Measurements from ENCODE around the gene TLCD5.

TLCD5 gene

DNA sequence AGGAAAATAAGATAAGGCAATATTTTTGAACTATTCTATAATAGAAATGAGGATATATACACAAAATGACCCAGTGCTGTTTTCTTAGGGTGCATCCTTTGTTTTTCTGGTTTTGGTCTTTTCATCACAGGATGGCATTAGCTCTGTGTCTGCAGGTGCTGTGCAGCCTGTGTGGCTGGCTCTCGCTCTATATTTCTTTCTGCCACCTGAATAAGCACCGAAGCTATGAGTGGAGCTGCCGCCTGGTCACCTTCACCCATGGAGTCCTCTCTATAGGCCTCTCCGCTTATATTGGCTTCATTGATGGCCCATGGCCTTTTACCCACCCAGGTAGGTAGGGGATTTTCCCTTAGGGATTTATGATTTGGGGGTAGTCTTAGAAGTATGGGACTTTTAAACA is 2.2 kb downstream of the TLCD5 start:
- H3K9me3 ChIP-seq (ENCODE audit: control insufficient read depth, insufficient read depth, low read depth, low read length) = no peaks in the 10 kb centered on the region
- H3K27ac ChIP-seq (ENCODE audit: extremely low read depth, low read depth, low read length) = no peak overlapping the region
- CTCF ChIA-PET = interaction anchor here (0.7 to 1.6 kb wide), 6 partner anchors 10 to 603 kb away, joined by 3 to 8 read pairs (median 3); partner anchors contain the start of gene GRIK4
- H3K4me3 ChIP-seq (ENCODE audit: low read depth, low read length) = no peak overlapping the region
- peaks cover 0 to 35% of the 10 kb centered on the region in 2 experiments; a peak in 2 of 3 replicates for H3K36me3 ChIP-seq (ENCODE audit: control insufficient read depth in 2 of 2, insufficient read depth in 1 of 2, low read length in 2 of 2)
- POLR2A ChIA-PET = interaction anchor here (0.6 to 1.2 kb wide), 2 partner anchors 9 to 150 kb away, joined by 3 read pairs; partner anchors contain the start of gene ARHGEF12
- H3K4me1 ChIP-seq (ENCODE audit: control insufficient read depth, insufficient read depth, low read length) = no peaks in the 10 kb centered on the region
- TF ChIP-seq ZNF221 (tag by site-specific recombination; IDR thresholded peaks at IDR 0.05; ENCODE audit: borderline replicate concordance) (no peak), ZNF510 (tag by site-specific recombination; IDR thresholded peaks at IDR 0.05; ENCODE audit: insufficient replicate concordance) (no peak)

DNA sequence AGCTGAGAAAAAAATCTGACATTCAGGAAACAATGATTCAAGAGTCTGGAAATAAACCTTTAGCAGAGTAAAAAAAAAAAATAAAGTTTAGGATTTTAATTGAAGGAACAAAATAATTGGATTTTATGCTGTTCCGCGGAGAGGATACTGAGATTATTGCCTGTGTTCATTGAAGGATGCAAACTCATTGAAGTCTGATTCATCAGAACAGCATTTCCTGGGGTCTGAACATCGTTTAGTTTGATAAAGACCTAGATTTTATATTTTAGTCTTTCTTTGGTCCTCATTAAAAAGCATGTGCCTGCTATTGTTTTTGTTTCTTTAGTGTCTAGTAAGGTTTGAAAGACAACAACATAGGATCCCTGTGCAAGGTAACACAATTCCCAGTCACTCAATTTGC is 4.5 kb downstream of the TLCD5 start:
- POLR2A ChIA-PET = no interaction called here
- Histone ChIP-seq H3K4me1 (ENCODE audit: control insufficient read depth, insufficient read depth, low read length) (no peaks in the 10 kb centered on the region), H3K36me3 (ENCODE audit: control insufficient read depth in 2 of 2, insufficient read depth in 1 of 2, low read length in 2 of 2) (peaks cover 0 to 35% of the 10 kb centered on the region in 2 experiments; a peak in 2 of 3 replicates), H3K4me3 (ENCODE audit: low read depth, low read length) (no peak overlapping the region), H3K9me3 (ENCODE audit: control insufficient read depth, insufficient read depth, low read depth, low read length) (no peaks in the 10 kb centered on the region), H3K27ac (ENCODE audit: extremely low read depth, low read depth, low read length) (no peak overlapping the region)
- CTCF ChIA-PET = interaction anchor here (0.7 kb wide), 1 partner anchor 1401 kb away, joined by 4 read pairs; no protein-coding TSS in a partner anchor
- TF ChIP-seq, protein P1, sequence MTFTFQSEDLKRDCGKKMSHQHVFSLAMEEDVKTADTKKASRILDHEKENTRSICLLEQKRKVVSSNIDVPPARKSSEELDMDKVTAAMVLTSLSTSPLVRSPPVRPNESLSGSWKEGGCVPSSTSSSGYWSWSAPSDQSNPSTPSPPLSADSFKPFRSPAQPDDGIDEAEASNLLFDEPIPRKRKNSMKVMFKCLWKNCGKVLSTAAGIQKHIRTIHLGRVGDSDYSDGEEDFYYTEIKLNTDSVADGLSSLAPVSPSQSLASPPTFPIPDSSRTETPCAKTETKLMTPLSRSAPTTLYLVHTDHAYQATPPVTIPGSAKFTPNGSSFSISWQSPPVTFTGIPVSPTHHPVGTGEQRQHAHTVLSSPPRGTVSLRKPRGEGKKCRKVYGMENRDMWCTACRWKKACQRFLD (tag by site-specific recombination; IDR thresholded peaks at IDR 0.05) = no peak
- TF ChIP-seq REPIN1 (tag by site-specific recombination; IDR thresholded peaks at IDR 0.05; ENCODE audit: low read depth) (no peak), SP2 (tag by site-specific recombination; IDR thresholded peaks at IDR 0.05) (no peak), ZNF521 (tag by site-specific recombination; IDR thresholded peaks at IDR 0.05) (no peak), ZNF214 (tag by site-specific recombination; IDR thresholded peaks at IDR 0.05; ENCODE audit: borderline replicate concordance) (no peak), TCF7L2 (IDR thresholded peaks at IDR 0.05; ENCODE audit: borderline replicate concordance, low read depth, low read length) (no peak), ZNF623 (tag by site-specific recombination; IDR thresholded peaks at IDR 0.05) (no peak), ZNF366 (tag by site-specific recombination; conservative IDR thresholded peaks at IDR 0.05) (no peak), ZNF621 (tag by site-specific recombination; IDR thresholded peaks at IDR 0.05) (no peak), ZNF341 (tag by site-specific recombination; IDR thresholded peaks at IDR 0.05; ENCODE audit: low read depth) (no peak), ZNF184 (tag by site-specific recombination; IDR thresholded peaks at IDR 0.05) (no peak)
- TF ChIP-seq, protein P2, sequence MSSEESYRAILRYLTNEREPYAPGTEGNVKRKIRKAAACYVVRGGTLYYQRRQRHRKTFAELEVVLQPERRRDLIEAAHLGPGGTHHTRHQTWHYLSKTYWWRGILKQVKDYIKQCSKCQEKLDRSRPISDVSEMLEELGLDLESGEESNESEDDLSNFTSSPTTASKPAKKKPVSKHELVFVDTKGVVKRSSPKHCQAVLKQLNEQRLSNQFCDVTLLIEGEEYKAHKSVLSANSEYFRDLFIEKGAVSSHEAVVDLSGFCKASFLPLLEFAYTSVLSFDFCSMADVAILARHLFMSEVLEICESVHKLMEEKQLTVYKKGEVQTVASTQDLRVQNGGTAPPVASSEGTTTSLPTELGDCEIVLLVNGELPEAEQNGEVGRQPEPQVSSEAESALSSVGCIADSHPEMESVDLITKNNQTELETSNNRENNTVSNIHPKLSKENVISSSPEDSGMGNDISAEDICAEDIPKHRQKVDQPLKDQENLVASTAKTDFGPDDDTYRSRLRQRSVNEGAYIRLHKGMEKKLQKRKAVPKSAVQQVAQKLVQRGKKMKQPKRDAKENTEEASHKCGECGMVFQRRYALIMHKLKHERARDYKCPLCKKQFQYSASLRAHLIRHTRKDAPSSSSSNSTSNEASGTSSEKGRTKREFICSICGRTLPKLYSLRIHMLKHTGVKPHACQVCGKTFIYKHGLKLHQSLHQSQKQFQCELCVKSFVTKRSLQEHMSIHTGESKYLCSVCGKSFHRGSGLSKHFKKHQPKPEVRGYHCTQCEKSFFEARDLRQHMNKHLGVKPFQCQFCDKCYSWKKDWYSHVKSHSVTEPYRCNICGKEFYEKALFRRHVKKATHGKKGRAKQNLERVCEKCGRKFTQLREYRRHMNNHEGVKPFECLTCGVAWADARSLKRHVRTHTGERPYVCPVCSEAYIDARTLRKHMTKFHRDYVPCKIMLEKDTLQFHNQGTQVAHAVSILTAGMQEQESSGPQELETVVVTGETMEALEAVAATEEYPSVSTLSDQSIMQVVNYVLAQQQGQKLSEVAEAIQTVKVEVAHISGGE (tag by site-specific recombination; conservative IDR thresholded peaks at IDR 0.05; ENCODE audit: low read depth) = no peak
- TF ChIP-seq, protein P3, sequence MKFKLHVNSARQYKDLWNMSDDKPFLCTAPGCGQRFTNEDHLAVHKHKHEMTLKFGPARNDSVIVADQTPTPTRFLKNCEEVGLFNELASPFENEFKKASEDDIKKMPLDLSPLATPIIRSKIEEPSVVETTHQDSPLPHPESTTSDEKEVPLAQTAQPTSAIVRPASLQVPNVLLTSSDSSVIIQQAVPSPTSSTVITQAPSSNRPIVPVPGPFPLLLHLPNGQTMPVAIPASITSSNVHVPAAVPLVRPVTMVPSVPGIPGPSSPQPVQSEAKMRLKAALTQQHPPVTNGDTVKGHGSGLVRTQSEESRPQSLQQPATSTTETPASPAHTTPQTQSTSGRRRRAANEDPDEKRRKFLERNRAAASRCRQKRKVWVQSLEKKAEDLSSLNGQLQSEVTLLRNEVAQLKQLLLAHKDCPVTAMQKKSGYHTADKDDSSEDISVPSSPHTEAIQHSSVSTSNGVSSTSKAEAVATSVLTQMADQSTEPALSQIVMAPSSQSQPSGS (tag by site-specific recombination; IDR thresholded peaks at IDR 0.05; ENCODE audit: low read depth) = no peak
- TF ChIP-seq, protein P4, sequence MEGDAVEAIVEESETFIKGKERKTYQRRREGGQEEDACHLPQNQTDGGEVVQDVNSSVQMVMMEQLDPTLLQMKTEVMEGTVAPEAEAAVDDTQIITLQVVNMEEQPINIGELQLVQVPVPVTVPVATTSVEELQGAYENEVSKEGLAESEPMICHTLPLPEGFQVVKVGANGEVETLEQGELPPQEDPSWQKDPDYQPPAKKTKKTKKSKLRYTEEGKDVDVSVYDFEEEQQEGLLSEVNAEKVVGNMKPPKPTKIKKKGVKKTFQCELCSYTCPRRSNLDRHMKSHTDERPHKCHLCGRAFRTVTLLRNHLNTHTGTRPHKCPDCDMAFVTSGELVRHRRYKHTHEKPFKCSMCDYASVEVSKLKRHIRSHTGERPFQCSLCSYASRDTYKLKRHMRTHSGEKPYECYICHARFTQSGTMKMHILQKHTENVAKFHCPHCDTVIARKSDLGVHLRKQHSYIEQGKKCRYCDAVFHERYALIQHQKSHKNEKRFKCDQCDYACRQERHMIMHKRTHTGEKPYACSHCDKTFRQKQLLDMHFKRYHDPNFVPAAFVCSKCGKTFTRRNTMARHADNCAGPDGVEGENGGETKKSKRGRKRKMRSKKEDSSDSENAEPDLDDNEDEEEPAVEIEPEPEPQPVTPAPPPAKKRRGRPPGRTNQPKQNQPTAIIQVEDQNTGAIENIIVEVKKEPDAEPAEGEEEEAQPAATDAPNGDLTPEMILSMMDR (tag by site-specific recombination; IDR thresholded peaks at IDR 0.05) = no peak

Data from HEK293 (cell line).